Neural progenitor cell (in vitro differentiated cells): ENCODE results near the gene MED16. TPM values are rescaled to one million over a fixed set of nuclear protein-coding genes. Genes with fewer than 3 reads are reported as not detected.

Source experiments
- DNase-seq: peaks from one replicate; pipeline ENCODE4 v3.0.0-alpha.2; 2016; ENCODE audit warnings: low spot score
- H2AFZ ChIP-seq: fragments of 200-600 bp; sonication (generic); replicated peaks from 2 replicates; pipeline ENCODE4 v1.6.1; 2016; ENCODE audit warnings: antibody characterized with exemption
- H3F3A ChIP-seq: fragments of 200-600 bp; sonication (generic); 2 replicates; pipeline ENCODE4 v1.6.1; 2016; ENCODE audit warnings: antibody characterized with exemption, low read depth
- H3K27ac ChIP-seq: fragments of 200-600 bp; sonication (generic); 2 replicates; pipeline ENCODE4 v1.5.1; 2016; ENCODE audit warnings: mild to moderate bottlenecking
- H3K27me3 ChIP-seq: fragments of 200-600 bp; sonication (generic); 2 replicates; pipeline ENCODE4 v1.6.1; 2016; ENCODE audit warnings: mild to moderate bottlenecking, moderate library complexity
- H3K36me3 ChIP-seq: fragments of 200-600 bp; sonication (generic); 2 replicates; pipeline ENCODE4 v1.5.1; 2016
- H3K4me1 ChIP-seq: fragments of 200-600 bp; sonication (generic); 2 replicates; pipeline ENCODE4 v1.6.1; 2016; ENCODE audit warnings: mixed run types
- H3K4me2 ChIP-seq: fragments of 200-600 bp; sonication (generic); 2 replicates; pipeline ENCODE4 v1.6.1; 2016
- H3K4me3 ChIP-seq: fragments of 200-600 bp; sonication (generic); 2 replicates; pipeline ENCODE4 v1.5.1; 2016
- H3K79me2 ChIP-seq: fragments of 200-600 bp; sonication (generic); 2 replicates; pipeline ENCODE4 v1.6.1; 2016; ENCODE audit warnings: low read depth
- H3K9ac ChIP-seq: fragments of 200-600 bp; sonication (generic); 2 replicates; pipeline ENCODE4 v1.6.1; 2016
- H3K9me3 ChIP-seq: fragments of 200-600 bp; sonication (generic); 2 replicates; pipeline ENCODE4 v1.5.1; 2016; ENCODE audit warnings: low read depth
- H4K20me1 ChIP-seq: fragments of 200-600 bp; sonication (generic); 2 replicates; pipeline ENCODE4 v1.6.1; 2016; ENCODE audit warnings: low read depth
- H3K27ac Mint-ChIP-seq: 3 replicates; pipeline ENCODE4 v1.8.0; 2021; ENCODE audit warnings: mixed read lengths
- H3K27me3 Mint-ChIP-seq: 2 replicates; pipeline ENCODE4 v1.8.0; 2022; ENCODE audit warnings: low read depth, mild to moderate bottlenecking, inconsistent platforms, moderate library complexity, mixed read lengths; ENCODE audit not compliant: insufficient read depth
- H3K36me3 Mint-ChIP-seq: 3 replicates; pipeline ENCODE4 v1.8.0; 2021; ENCODE audit warnings: mixed read lengths
- H3K4me1 Mint-ChIP-seq: 3 replicates; pipeline ENCODE4 v1.8.0; 2021; ENCODE audit warnings: mixed read lengths
- H3K4me3 Mint-ChIP-seq: 3 replicates; pipeline ENCODE4 v1.8.0; 2021; ENCODE audit warnings: mild to moderate bottlenecking, moderate library complexity, mixed read lengths
- H3K9me3 Mint-ChIP-seq: 3 replicates; pipeline ENCODE4 v1.8.0; 2020; ENCODE audit warnings: mixed read lengths
- EZH2 ChIP-seq: fragments of 200-600 bp; sonication (generic); IDR thresholded peaks from 2 replicates; pipeline ENCODE4 v1.6.1; 2017; ENCODE audit warnings: antibody characterized with exemption, mild to moderate bottlenecking, moderate library complexity
- EZH2phosphoT487 ChIP-seq: fragments of 200-600 bp; sonication (generic); IDR thresholded peaks from 2 replicates; pipeline ENCODE4 v1.6.1; 2017; ENCODE audit warnings: antibody characterized with exemption
- total RNA-seq: library from RNA; depleted of rRNA; stranded (reverse); fragments of >200 nt; gene quantifications from 2 replicates; pipeline ENCODE4 v1.2.3, GENCODE V29; 2015; ENCODE audit warnings: low replicate concordance
- TF ChIP-seq, protein P1 (sequence below): fragments of 200-600 bp; sonication (generic); IDR thresholded peaks from 2 replicates; pipeline ENCODE4 v1.5.1; 2017; ENCODE audit warnings: antibody characterized with exemption, mild to moderate bottlenecking

The MED16 gene
- total RNA-seq, 1 donor from 2014 or later: 14.4 TPM

DNA sequence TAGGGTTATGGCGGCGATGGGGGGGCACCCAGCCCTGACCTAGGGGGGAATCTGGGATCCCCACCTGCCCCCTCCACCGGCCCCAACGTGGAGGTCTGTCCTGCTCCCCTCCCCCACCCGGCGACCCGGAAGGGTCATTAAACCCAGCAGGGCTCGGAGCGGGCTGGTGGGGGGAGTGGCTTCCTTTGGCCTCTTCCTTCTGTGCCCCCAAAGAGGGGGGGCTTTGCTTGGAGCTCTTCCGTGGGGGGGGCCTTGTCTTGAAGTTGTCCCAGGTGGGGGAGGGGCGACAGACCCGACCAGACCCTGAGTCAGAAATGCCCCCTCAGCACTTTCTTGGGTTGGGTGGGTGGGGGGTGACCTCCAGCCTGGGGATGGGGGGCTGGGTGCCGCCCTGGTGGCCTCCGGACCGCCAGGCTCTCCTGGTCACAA, 34.4 kb upstream of the MED16 start:
- peaks cover 34% of the 10 kb centered on the region for H4K20me1 ChIP-seq
- H3K9me3 ChIP-seq: no peaks in the 10 kb centered on the region
- Mint-ChIP-seq H3K4me1 (peaks cover 3% of the 10 kb centered on the region), H3K4me3 (peak overlapping the region; percentile 93), H3K27ac (no peak overlapping the region), H3K36me3 (peaks cover 6% of the 10 kb centered on the region), H3K27me3 (peaks cover 2% of the 10 kb centered on the region), H3K9me3 (no peaks in the 10 kb centered on the region)
- peaks cover 66% of the 10 kb centered on the region for H3K79me2 ChIP-seq
- TF ChIP-seq, protein P1, sequence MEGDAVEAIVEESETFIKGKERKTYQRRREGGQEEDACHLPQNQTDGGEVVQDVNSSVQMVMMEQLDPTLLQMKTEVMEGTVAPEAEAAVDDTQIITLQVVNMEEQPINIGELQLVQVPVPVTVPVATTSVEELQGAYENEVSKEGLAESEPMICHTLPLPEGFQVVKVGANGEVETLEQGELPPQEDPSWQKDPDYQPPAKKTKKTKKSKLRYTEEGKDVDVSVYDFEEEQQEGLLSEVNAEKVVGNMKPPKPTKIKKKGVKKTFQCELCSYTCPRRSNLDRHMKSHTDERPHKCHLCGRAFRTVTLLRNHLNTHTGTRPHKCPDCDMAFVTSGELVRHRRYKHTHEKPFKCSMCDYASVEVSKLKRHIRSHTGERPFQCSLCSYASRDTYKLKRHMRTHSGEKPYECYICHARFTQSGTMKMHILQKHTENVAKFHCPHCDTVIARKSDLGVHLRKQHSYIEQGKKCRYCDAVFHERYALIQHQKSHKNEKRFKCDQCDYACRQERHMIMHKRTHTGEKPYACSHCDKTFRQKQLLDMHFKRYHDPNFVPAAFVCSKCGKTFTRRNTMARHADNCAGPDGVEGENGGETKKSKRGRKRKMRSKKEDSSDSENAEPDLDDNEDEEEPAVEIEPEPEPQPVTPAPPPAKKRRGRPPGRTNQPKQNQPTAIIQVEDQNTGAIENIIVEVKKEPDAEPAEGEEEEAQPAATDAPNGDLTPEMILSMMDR: no peak
- TF ChIP-seq EZH2phosphoT487 (no peak), EZH2 (no peak)
- peaks cover 10% of the 10 kb centered on the region for H3K4me1 ChIP-seq
- no peaks in the 10 kb centered on the region for H3K36me3 ChIP-seq
- peak overlapping the region; percentile 84 for H3K4me2 ChIP-seq
- DNase-seq: peak; percentile 70
- H3F3A ChIP-seq: peaks cover 45% of the 10 kb centered on the region
- H3K27ac ChIP-seq: peak overlapping the region; percentile 51
- no peak overlapping the region for H2AFZ ChIP-seq
- H3K4me3 ChIP-seq: peak overlapping the region; percentile 97
- H3K9ac ChIP-seq: peak overlapping the region; percentile 79
- peaks cover 6% of the 10 kb centered on the region for H3K27me3 ChIP-seq

DNA sequence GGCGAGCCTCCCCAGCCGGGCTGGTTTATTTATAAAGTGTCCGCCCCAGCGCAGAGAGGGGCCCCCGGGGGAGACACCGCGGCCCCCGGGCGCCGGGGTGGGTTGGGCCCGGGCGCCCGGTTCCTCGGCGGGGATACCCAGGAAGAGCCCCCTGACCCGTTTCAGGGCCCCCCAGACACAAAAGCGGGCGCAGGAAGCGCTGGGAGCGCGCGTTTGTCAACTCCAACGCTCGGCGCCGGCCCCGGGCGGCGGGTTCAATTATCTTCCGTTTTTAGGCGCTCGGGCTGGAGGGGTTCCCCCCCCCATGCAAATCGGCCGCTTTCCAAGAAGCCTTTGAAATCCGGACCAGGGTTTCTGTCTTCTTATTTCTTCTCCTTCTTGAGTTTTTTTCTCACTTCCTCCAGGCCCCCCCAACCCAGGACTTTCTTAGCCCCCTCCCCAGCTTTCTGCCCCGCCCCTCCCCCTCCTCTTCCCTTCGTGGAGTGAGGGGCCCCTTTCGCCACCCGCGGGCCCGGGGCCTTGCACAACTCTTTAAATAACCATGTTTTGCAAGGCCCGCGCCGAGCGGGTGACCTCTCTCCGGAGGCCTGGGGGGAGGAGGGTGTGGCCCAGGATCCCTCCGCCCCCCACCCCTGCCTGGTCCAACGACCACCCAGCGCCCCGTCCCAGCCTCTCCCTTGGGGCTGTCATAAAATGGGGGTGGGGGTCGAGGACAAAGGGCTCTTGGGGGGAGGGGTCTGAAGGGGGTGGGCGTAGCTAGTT, 33.8 kb upstream of the MED16 start:
- Histone ChIP-seq H3K79me2 (peaks cover 60% of the 10 kb centered on the region), H3F3A (peaks cover 47% of the 10 kb centered on the region), H3K27me3 (peaks cover 12% of the 10 kb centered on the region), H3K4me3 (peak overlapping the region; percentile 97), H3K4me2 (peak overlapping the region; percentile 84), H3K27ac (peak overlapping the region; percentile 51), H3K9me3 (no peaks in the 10 kb centered on the region), H3K4me1 (peaks cover 10% of the 10 kb centered on the region), H3K36me3 (no peaks in the 10 kb centered on the region), H4K20me1 (peaks cover 28% of the 10 kb centered on the region), H3K9ac (peak overlapping the region; percentile 79), H2AFZ (no peak overlapping the region)
- Mint-ChIP-seq H3K4me1 (peaks cover 5% of the 10 kb centered on the region), H3K27me3 (peaks cover 4% of the 10 kb centered on the region), H3K4me3 (peak overlapping the region; percentile 93), H3K36me3 (peaks cover 4% of the 10 kb centered on the region), H3K9me3 (no peaks in the 10 kb centered on the region), H3K27ac (no peak overlapping the region)
- TF ChIP-seq EZH2 (no peak), EZH2phosphoT487 (no peak)
- TF ChIP-seq, protein P1: no peak
- peak; percentile 78 for DNase-seq

DNA sequence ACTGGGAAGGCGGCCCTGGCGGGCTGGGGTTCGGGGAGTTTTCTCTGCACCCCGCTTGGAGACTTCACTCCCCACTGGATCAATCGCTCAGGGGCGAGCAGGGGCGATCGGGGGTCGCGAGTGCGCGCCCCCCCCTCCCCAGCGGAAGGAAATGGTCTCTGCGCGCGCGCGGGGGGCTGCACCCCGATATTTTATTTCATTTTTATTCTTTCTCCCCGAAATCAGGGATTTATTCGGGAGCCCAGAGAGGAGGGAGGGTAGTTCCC, 33.3 kb upstream of the MED16 start:
- H3K4me3 Mint-ChIP-seq: peak overlapping the region; percentile 83
- no peak for TF ChIP-seq EZH2
- TF ChIP-seq EZH2phosphoT487: no peak
- TF ChIP-seq, protein P1: no peak
- H3K4me1 Mint-ChIP-seq: peaks cover 6% of the 10 kb centered on the region
- Histone ChIP-seq H3K27me3 (peaks cover 16% of the 10 kb centered on the region), H3K79me2 (peaks cover 55% of the 10 kb centered on the region), H3K4me2 (peak overlapping the region; percentile 84), H4K20me1 (peaks cover 29% of the 10 kb centered on the region), H3K4me3 (peak overlapping the region; percentile 97), H3K27ac (peak overlapping the region; percentile 31), H2AFZ (no peak overlapping the region), H3K4me1 (peaks cover 10% of the 10 kb centered on the region), H3K9me3 (no peaks in the 10 kb centered on the region), H3K36me3 (no peaks in the 10 kb centered on the region), H3K9ac (peak overlapping the region; percentile 79), H3F3A (peaks cover 50% of the 10 kb centered on the region)
- DNase-seq: no peak
- H3K27me3 Mint-ChIP-seq: peaks cover 8% of the 10 kb centered on the region
- no peaks in the 10 kb centered on the region for H3K9me3 Mint-ChIP-seq
- no peak overlapping the region for H3K27ac Mint-ChIP-seq
- H3K36me3 Mint-ChIP-seq: peaks cover 4% of the 10 kb centered on the region
